HCT116 (cell line): ENCODE data around the gene WNT9A. TPM values are rescaled to one million over a fixed set of nuclear protein-coding genes. Genes with fewer than 3 reads are reported as not detected.

Experiments
- ATAC-seq: fragments of 200-7000 bp; cut with Tn5 transposase; 2 replicates; pipeline ENCODE4 v1.9.1; 2020; ENCODE audit warnings: mild to moderate bottlenecking, moderate library complexity
- BruUV-seq: library from RNA; stranded (reverse); fragments of 400-500 nt; replicated peaks from 2 replicates; lab custom pipeline; 2021; lab: Mats Ljungman, UMichigan
- CTCF ChIA-PET: fragments of 300-600 bp; sonication (Branson Sonifier 250); formaldehyde crosslinking; loops from one replicate; lab custom pipeline; 2021; ENCODE audit warnings: antibody characterized with exemption; lab: Charles Lee
- POLR2A ChIA-PET: fragments of 300-600, 350-600 bp; sonication (Branson Sonifier 250); formaldehyde crosslinking; loops from one replicate; lab custom pipeline; 2021; ENCODE audit warnings: antibody characterized with exemption; lab: Charles Lee
- RAD21 ChIA-PET, 2 experiments: fragments of 300-600 bp; sonication (Branson Sonifier 250); formaldehyde crosslinking; loops; one replicate each; lab custom pipeline; 2023; ENCODE audit warnings: low total read pairs in 2 of 2; ENCODE audit not compliant: uncharacterized antibody in 2 of 2, unreplicated experiment in 2 of 2, low non-redundant PET in 1 of 2; lab: Charles Lee
- DNase-seq: peaks from one replicate; pipeline ENCODE4 v3.0.0-alpha.2; 2010; ENCODE audit warnings: low read depth, low spot score
- H2AFZ ChIP-seq: fragments of 200-600 bp; shearing (Covaris generic), sonication (generic); 2 replicates; pipeline ENCODE4 v1.6.1; 2017; ENCODE audit warnings: low read depth, mixed run types, mixed read lengths, antibody characterized with exemption, low read length; ENCODE audit not compliant: poor library complexity, severe bottlenecking
- H3K27ac ChIP-seq: 2 replicates; pipeline ENCODE4 v1.5.1; 2012; ENCODE audit warnings: low read depth, low read length
- H3K27me3 ChIP-seq: fragments of 200-600 bp; sonication (generic); 2 replicates; pipeline ENCODE4 v1.6.1; 2016; ENCODE audit warnings: mixed run types, low read length, mixed read lengths; ENCODE audit not compliant: insufficient read depth
- H3K36me3 ChIP-seq, 2 experiments: fragments of 200-500 bp in 1 of 2; fragments of 200-600 bp in 1 of 2; sonication (Bioruptor generic) in 1 of 2; sonication (generic) in 1 of 2; 2 replicates each; pipeline versions ENCODE4 v1.5.1 to v1.6.1; 2014 to 2016; ENCODE audit warnings: low read length in 2 of 2, inconsistent platforms in 1 of 2, mixed read lengths in 1 of 2, mixed run types in 1 of 2; ENCODE audit not compliant: insufficient read depth in 2 of 2, control insufficient read depth in 1 of 2
- H3K4me1 ChIP-seq, 2 experiments: fragments of 200-600 bp in 1 of 2; sonication (generic) in 1 of 2; 2 replicates each; pipeline versions ENCODE4 v1.5.1 to v1.6.1; 2012 to 2017; ENCODE audit warnings: low read length in 2 of 2, inconsistent platforms in 1 of 2, mild to moderate bottlenecking in 1 of 2, mixed read lengths in 1 of 2, mixed run types in 1 of 2, moderate library complexity in 1 of 2; ENCODE audit not compliant: insufficient read depth in 2 of 2, control insufficient read depth in 1 of 2
- H3K4me2 ChIP-seq: fragments of 200-600 bp; sonication (generic); 2 replicates; pipeline ENCODE4 v1.6.1; 2017; ENCODE audit warnings: mixed run types, low read length, mixed read lengths
- H3K4me3 ChIP-seq, 2 experiments: fragments of 200-600 bp in 1 of 2; sonication (generic) in 1 of 2; replicated peaks in 1 of 2; 2 replicates each; pipeline ENCODE4 v1.5.1; 2011 to 2016; ENCODE audit warnings: low read length in 2 of 2, control low read depth in 1 of 2, low read depth in 1 of 2, mild to moderate bottlenecking in 1 of 2, mixed read lengths in 1 of 2, mixed run types in 1 of 2
- H3K79me2 ChIP-seq: fragments of 200-600 bp; sonication (generic); 2 replicates; pipeline ENCODE4 v1.6.1; 2017; ENCODE audit warnings: mild to moderate bottlenecking, mixed run types, low read length, moderate library complexity, mixed read lengths; ENCODE audit not compliant: insufficient read depth
- H3K9ac ChIP-seq: fragments of 200-600 bp; sonication (generic); 2 replicates; pipeline ENCODE4 v1.6.1; 2016; ENCODE audit warnings: low read length, mixed read lengths
- H3K9me2 ChIP-seq: fragments of 200-600 bp; sonication (generic), shearing (Covaris generic); 2 replicates; pipeline ENCODE4 v1.6.1; 2017; ENCODE audit warnings: mixed run types, mild to moderate bottlenecking, moderate library complexity; ENCODE audit not compliant: insufficient read depth
- H3K9me3 ChIP-seq, 2 experiments: fragments of 200-500 bp in 1 of 2; fragments of 200-600 bp in 1 of 2; sonication (Bioruptor generic) in 1 of 2; sonication (generic) in 1 of 2; 2 replicates each; pipeline ENCODE4 v1.6.1; 2014 to 2017; ENCODE audit warnings: low read length in 2 of 2, mixed read lengths in 2 of 2, inconsistent platforms in 1 of 2, low read depth in 1 of 2, mild to moderate bottlenecking in 1 of 2, mixed run types in 1 of 2, moderate library complexity in 1 of 2; ENCODE audit not compliant: control insufficient read depth in 1 of 2, insufficient read depth in 1 of 2
- H4K20me1 ChIP-seq: fragments of 200-600 bp; sonication (generic), shearing (Covaris generic); 2 replicates; pipeline ENCODE4 v1.6.1; 2017; ENCODE audit warnings: mixed run types, mild to moderate bottlenecking, moderate library complexity; ENCODE audit not compliant: insufficient read depth
- CTCF ChIP-seq, 3 experiments: fragments of 200-600 bp in 1 of 3; sonication (generic) in 1 of 3; IDR thresholded peaks in 2 of 3; conservative IDR thresholded peaks in 1 of 3; 2 replicates each; pipeline ENCODE4 v1.5.1; 2012 to 2017; ENCODE audit warnings: low read depth in 2 of 3, low read length in 2 of 3, antibody characterized with exemption in 1 of 3, borderline replicate concordance in 1 of 3, control low read depth in 1 of 3, mild to moderate bottlenecking in 1 of 3, mixed read lengths in 1 of 3, mixed run types in 1 of 3, moderate library complexity in 1 of 3; ENCODE audit not compliant: insufficient read depth in 1 of 3
- EGR1 ChIP-seq: IDR thresholded peaks from 2 replicates; pipeline ENCODE4 v1.6.1; 2012; ENCODE audit warnings: low read depth
- EZH2phosphoT487 ChIP-seq: fragments of 200-600 bp; IDR thresholded peaks from 2 replicates; pipeline ENCODE4 v1.6.1; 2018; ENCODE audit warnings: antibody characterized with exemption, borderline replicate concordance
- JUND ChIP-seq: IDR thresholded peaks from 2 replicates; pipeline ENCODE4 v1.6.1; 2012
- MAX ChIP-seq: IDR thresholded peaks from 2 replicates; pipeline ENCODE4 v1.6.1; 2012
- REST ChIP-seq: IDR thresholded peaks from 2 replicates; pipeline ENCODE4 v1.6.1; 2012; ENCODE audit warnings: low read depth
- SIN3A ChIP-seq: IDR thresholded peaks from 2 replicates; pipeline ENCODE4 v1.6.1; 2012; ENCODE audit warnings: low read depth
- SRF ChIP-seq: IDR thresholded peaks from 2 replicates; pipeline ENCODE4 v1.6.1; 2012; ENCODE audit warnings: low read depth
- TCF7L2 ChIP-seq: IDR thresholded peaks from 2 replicates; pipeline ENCODE4 v1.7.0; 2011; ENCODE audit warnings: borderline replicate concordance, inconsistent platforms; ENCODE audit not compliant: insufficient read depth, insufficient read length; ENCODE audit errors: extremely low read depth
- ZBTB33 ChIP-seq: IDR thresholded peaks from 2 replicates; pipeline ENCODE4 v1.6.1; 2011; ENCODE audit warnings: mild to moderate bottlenecking, low read length, moderate library complexity; ENCODE audit not compliant: insufficient replicate concordance; ENCODE audit errors: extremely low read depth
- intact Hi-C: fragments of 100-400 bp; cut with micrococcal nuclease; formaldehyde crosslinking; loops from 2 replicates; pipeline ENCODE4 v1.10.0; 2022
- total RNA-seq: library from RNA; stranded (reverse); gene quantifications from one replicate; pipeline ENCODE4 v1.2.1, GENCODE V29; 2021; ENCODE audit not compliant: unreplicated experiment

The WNT9A gene
- total RNA-seq, 1 experiment from 2014 or later = 5.6 TPM

GRCh38 chr1:227889863-227890405 is 57.8 kb downstream of the WNT9A start:
- no TSS peak for BruUV-seq
- ChIA-PET RAD21 (no interaction called here), POLR2A (no interaction called here)

GRCh38 chr1:227889047-227889862 is 58.5 kb downstream of the WNT9A start:
- Histone ChIP-seq H3K27me3 (no peaks in the 10 kb centered on the region), H3K9ac (no peak overlapping the region), H3K27ac (no peak overlapping the region), H3K4me2 (no peak overlapping the region), H3K4me1 (peaks cover 10 to 31% of the 10 kb centered on the region in 2 experiments), H3K79me2 (no peaks in the 10 kb centered on the region), H3K9me3 (no peaks in the 10 kb centered on the region), H3K36me3 (no peaks in the 10 kb centered on the region), H2AFZ (no peak overlapping the region), H4K20me1 (no peaks in the 10 kb centered on the region), H3K9me2 (no peaks in the 10 kb centered on the region), H3K4me3 (no peak overlapping the region)
- no peak for ATAC-seq
- intact Hi-C loops = no loop called here
- RAD21 ChIA-PET = no interaction called here
- DNase-seq = no peak
- POLR2A ChIA-PET = no interaction called here
- no TSS peak for BruUV-seq
- CTCF ChIA-PET = no interaction called here
- TF ChIP-seq ZBTB33 (no peak), SIN3A (no peak), CTCF (IDR thresholded peaks at IDR 0.05 in 2 of 3, conservative IDR thresholded peaks at IDR 0.05 in 1 of 3; ENCODE audit: borderline replicate concordance in 1 of 3, insufficient read depth in 1 of 3, low read depth in 2 of 3, low read length in 2 of 3) (no peak), REST (no peak), EZH2phosphoT487 (no peak), SRF (no peak), MAX (no peak)

More at GRCh38 chr1:227889863-227890405, 57.8 kb downstream of the WNT9A start:
- Histone ChIP-seq H3K27ac (no peak overlapping the region), H3K27me3 (no peaks in the 10 kb centered on the region), H3K4me2 (no peak overlapping the region), H4K20me1 (no peaks in the 10 kb centered on the region), H3K9me3 (no peaks in the 10 kb centered on the region), H3K9ac (no peak overlapping the region), H3K4me3 (no peak overlapping the region), H3K79me2 (no peaks in the 10 kb centered on the region), H2AFZ (no peak overlapping the region), H3K9me2 (no peaks in the 10 kb centered on the region), H3K4me1 (peaks cover 10 to 31% of the 10 kb centered on the region in 2 experiments), H3K36me3 (no peaks in the 10 kb centered on the region)
- TF ChIP-seq SIN3A (no peak), EGR1 (no peak), TCF7L2 (no peak), EZH2phosphoT487 (no peak), JUND (no peak)
- ATAC-seq (no peak), DNase-seq (no peak)
- intact Hi-C loops = no loop called here
- CTCF ChIA-PET = no interaction called here
